Fibroblast of skin of left biceps (primary cell): Measurements from ENCODE around the gene SHROOM1.
"Not testable (repeated sequence)": the region's sequence is repeated elsewhere in the genome, so short reads cannot be mapped to it uniquely, and the experiment has no call there.

Experiments used
- DNase-seq, 2 experiments: peaks; one replicate each; pipeline ENCODE4 v3.0.0-alpha.2; 2013; ENCODE audit warnings: low read depth in 2 of 2

Gene SHROOM1, protein sequence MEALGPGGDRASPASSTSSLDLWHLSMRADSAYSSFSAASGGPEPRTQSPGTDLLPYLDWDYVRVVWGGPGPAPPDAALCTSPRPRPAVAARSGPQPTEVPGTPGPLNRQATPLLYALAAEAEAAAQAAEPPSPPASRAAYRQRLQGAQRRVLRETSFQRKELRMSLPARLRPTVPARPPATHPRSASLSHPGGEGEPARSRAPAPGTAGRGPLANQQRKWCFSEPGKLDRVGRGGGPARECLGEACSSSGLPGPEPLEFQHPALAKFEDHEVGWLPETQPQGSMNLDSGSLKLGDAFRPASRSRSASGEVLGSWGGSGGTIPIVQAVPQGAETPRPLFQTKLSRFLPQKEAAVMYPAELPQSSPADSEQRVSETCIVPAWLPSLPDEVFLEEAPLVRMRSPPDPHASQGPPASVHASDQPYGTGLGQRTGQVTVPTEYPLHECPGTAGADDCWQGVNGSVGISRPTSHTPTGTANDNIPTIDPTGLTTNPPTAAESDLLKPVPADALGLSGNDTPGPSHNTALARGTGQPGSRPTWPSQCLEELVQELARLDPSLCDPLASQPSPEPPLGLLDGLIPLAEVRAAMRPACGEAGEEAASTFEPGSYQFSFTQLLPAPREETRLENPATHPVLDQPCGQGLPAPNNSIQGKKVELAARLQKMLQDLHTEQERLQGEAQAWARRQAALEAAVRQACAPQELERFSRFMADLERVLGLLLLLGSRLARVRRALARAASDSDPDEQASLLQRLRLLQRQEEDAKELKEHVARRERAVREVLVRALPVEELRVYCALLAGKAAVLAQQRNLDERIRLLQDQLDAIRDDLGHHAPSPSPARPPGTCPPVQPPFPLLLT

DNA sequence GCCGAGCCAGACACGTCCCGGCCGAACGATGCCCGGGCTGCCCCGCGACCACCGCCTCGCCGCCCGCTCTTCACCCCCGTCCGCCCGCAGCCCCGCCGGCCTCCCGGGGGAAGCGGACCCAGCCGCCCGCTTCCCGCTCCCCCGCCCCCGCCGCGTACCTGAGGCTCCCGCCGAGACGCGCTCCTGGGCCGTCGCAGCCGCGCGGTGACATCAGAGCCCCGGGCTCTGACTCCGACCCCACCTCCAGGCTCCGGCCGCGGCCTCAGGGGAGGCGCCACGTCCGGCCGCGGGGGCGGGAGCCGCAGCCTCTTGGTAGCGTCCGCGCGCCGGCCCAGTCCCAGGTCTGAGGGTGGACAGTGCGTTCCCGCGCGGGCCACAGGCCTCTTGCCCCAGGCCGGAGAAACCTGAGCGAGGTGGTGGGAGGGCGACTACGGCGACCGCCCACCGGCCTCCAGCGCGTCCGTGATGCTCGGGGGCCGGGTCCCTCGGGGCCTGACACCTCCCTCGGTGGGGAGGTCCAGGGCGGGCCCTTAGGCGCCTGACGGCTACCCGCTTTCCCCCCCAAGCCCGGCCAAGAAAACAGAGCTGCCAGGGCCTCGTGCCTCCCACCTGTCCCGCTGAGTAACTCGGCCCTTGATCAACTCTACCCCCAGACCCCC, at the start of gene SHROOM1:
TSS of gene SHROOM1 (minus strand) at position 212 of the 659 bp plus-strand sequence. CDS start 4,507 bp downstream, outside the sequence.
- no peak for DNase-seq

GRCh38 chr5:132877938-132878337, 47.5 kb upstream of the SHROOM1 start:
- no peak for DNase-seq

GRCh38 chr5:132877466-132877865, 47.0 kb upstream of the SHROOM1 start:
- no peak for DNase-seq

DNA sequence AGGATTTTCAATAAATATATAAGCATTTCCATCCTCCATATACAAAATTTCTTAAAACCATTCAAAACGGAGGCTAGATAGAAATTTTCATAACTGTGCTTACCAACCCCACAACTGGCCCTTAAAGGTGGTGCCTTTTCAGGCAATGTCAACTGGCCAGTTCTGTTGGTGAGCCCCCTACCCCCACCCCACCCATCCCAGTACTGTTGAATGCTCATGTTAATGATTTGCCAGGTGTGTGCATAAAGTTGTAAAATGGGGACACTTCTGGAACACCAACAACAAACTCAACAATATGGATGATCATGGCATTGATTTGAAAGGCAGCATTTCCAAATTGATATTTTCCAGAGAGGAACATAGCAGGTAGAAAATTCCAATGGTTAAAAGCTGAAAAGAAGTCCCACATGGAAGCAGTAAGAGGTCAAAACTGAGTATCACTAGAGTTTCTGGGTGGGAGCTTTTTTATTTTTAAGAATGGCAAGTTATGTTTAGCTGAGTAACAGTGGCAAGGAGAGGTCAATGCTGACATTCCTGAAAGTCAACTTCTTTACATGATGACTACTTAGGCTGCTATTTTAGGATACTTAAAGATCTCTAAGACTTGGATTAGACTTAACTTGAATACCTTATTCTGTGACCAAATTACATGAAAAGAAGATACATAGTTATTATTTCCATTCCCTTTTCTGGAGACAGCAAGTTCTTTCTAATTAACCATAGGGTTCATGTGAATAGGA, 45.7 kb upstream of the SHROOM1 start:
- DNase-seq, result no peak

- no peak for DNase-seq
These were observed 43.5 kb upstream of the SHROOM1 start for GRCh38 chr5:132873930-132874271.

DNA sequence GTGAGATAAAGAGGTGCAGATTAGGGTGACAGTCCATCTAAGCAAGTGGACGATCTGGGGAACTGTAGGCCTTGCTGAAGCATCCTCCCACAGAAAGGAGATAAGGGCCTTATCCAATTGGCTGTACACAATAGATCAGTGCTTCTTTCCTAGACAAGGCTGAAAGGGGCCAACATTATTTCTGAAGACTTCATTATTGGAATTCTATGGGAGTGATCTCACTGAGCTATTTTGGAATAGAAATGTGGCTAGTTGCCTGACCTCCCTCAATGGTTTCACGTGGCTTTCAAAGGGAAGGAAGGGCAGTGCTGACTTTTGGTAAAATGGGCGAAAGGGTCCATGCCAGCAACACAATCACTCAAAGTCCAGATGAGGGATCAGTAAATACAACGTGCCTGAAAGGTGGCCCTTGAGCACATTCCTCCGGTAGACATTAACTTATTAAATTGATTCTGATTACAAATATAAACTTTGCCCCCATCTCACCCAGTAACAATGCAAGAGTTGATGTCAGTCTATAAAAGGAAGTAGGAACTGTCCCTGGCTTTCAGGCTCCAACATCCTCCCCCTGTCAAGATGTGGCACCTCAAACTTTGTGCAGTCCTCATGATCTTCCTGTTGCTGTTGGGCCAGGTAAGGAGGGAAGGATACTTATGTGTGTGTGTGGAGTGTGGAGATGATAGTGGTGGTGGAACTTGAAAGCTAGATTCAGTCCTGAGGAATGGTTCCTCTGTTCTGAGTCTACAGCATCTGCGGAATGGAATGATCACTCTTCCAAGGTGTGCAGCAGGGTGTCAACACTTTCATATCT, 42.9 kb upstream of the SHROOM1 start, which contains the start of gene LEAP2:
TSS of gene LEAP2 (plus strand) at position 550 of the 811 bp plus-strand sequence. CDS start at position 577, 27 bp downstream.
- no peak for DNase-seq

- no peak for DNase-seq
These were observed 42.3 kb upstream of the SHROOM1 start for GRCh38 chr5:132872788-132873118.

GRCh38 chr5:132871459-132872284, 41.2 kb upstream of the SHROOM1 start:
- no peak for DNase-seq

DNA sequence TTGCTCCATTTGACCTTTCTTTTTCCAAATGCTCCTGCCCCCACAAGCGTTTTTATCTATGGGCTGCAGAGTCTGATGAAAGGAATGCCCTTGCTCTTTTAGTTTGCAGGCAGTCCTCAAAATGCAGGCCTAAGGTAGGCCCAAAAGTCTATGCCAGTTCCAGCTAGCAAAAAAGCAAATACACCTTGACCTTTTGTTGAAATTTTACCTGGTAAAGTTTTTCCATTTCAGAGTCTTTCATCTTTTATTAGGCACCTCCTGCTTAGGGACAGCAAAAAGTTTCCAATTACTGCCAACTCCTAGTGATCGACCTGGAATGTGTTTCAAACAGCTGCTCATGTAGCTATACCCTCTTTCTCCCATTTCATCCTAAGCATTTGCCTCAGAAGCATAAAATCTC, 40.4 kb upstream of the SHROOM1 start:
- DNase-seq, result no peak

- DNase-seq, result no peak
These were observed 38.3 kb upstream of the SHROOM1 start for GRCh38 chr5:132868754-132869153.

GRCh38 chr5:132867046-132867451, 36.6 kb upstream of the SHROOM1 start:
- no peak for DNase-seq

DNA sequence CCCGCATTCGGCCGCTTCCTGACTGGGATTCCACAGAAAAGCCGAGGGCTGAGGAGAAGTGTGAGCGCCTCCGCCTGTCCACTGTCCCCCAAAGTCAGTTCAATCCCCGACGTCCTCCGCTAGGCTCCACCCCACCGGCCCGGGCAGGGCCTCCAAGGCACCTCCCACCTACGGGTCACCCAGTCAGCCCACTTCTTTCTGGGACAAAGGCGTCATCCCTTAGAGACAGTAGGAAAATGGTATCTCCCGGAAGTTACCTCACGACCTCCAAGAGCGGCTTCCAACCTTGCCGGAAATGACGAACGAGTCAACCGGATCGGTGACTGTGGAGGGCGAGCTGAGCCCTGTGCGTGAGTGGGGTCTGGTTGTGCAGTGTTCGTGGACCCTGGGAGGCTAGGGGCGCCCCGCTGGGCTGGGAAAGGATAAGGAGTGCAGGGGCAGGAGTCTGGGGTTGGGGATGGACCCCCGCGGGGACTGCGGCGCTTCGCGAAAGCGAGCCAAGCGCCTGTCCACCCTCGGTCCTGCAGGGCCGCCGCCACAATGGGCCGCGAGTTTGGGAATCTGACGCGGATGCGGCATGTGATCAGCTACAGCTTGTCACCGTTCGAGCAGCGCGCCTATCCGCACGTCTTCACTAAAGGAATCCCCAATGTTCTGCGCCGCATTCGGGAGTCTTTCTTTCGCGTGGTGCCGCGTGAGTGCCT, 36.0 kb upstream of the SHROOM1 start, which contains the start of the genes GDF9 and UQCRQ:
TSS of gene GDF9 (minus strand) at position 128 of the 704 bp plus-strand sequence. CDS start 1,936 bp downstream, outside the sequence.
TSS of gene UQCRQ (plus strand) at position 301 of the 704 bp plus-strand sequence. CDS start at position 541, 240 bp downstream.
- peak; percentile 99 for DNase-seq

DNA sequence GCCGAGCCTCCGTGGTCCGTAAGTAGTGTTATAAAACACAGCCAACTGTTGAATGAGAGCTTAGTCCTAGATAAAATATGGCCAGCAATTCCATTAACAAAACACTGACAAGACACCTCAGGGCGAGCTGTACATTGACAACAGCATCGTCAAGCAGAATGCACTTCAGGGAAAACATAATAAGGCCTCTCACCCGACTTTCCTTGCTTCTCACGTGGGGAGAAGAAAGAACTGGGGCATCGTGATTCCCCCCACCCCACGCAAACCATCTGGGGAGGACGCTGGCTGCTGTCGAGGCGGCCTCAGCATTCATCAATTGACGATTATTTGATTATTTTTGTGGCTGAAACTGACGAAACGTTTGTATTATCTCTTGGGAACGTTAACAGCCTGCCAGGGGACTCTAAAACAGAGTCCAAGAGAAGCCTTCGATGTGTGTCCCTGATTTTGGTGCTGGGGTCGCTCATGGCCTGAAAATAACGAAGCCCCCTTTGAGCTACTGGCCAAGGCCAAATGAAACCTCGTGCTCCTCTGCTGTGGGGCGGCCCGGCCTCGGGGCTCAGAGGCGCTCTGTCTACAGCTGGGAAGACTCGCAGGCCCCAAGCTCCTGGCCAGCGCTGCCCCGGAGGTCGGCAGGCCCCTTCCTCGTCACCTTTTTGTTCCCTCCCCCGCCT, 35.4 kb upstream of the SHROOM1 start:
- no peak for DNase-seq

GRCh38 chr5:132860742-132861141, 30.3 kb upstream of the SHROOM1 start:
- DNase-seq, result no peak

DNA sequence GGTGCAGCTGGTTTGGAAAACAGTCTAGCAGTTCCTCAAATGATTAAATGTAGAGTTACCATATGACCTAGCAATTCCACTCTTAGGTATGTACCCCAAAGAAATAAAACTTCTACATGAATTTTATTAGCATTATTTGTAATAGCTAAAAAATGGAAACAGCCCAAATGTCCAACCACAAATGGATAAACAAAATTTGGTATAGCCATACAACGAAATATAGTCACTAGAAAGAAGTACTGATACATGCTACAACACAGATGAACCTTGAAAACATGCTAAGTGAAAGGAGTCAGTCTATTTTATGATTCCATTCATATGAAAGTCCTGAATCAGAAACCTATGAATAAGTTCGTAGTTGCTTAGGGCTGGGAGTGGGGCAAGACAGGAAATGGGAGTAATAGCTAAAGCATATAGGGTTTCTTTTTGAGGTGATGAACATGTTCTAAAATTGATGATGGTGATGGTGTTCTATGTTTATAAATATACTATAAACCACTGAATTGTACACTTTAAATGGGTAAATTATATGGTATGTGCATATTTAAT, 29.5 kb upstream of the SHROOM1 start:
- DNase-seq, result no peak

GRCh38 chr5:132856011-132856410, 25.6 kb upstream of the SHROOM1 start:
- no peak for DNase-seq

- not testable (repeated sequence) for DNase-seq
These were observed 24.5 kb upstream of the SHROOM1 start for GRCh38 chr5:132854992-132855391.

GRCh38 chr5:132854301-132854700, 23.9 kb upstream of the SHROOM1 start:
- no peak for DNase-seq
